ENCODE data around the gene PRM3.

DNA sequence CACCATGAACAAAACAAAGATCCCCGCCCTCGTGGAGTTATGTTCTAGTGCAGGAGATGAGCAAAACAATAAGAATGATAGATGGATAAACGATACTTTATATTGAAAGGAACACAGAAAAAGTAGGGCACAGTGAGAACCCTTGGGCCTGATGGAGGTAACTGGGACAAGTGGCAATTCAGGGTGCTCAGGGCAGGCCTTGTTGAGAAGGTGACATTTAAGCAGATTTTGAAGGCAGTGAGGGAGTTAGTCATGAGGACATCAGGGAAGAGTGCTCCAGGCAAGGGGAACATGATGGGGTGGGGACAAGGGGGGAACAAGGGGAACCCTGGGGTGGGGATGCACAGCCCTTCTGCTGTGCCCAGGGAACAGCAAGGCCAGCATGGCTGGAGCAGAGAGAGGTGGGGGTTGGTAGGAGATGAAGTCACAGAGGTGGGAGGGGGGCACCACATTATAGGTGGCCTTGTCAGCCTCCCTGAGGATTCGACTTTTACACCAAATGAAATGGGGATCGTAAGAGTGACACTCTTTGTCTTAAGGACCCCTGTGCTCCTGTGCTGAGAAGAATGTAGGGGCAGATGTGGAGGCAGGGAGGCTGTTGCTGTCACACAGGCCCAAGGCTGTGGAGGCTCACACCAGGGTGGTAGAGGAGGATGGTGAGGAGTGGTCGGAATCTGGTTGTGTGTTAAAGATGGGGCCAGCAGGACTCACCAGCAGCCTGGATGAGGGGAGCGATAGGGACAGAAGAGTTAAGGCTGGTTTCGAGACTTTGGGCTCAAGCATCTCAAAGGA, 16.9 kb upstream of the PRM3 start:
- TF ChIP-seq, protein P1, sequence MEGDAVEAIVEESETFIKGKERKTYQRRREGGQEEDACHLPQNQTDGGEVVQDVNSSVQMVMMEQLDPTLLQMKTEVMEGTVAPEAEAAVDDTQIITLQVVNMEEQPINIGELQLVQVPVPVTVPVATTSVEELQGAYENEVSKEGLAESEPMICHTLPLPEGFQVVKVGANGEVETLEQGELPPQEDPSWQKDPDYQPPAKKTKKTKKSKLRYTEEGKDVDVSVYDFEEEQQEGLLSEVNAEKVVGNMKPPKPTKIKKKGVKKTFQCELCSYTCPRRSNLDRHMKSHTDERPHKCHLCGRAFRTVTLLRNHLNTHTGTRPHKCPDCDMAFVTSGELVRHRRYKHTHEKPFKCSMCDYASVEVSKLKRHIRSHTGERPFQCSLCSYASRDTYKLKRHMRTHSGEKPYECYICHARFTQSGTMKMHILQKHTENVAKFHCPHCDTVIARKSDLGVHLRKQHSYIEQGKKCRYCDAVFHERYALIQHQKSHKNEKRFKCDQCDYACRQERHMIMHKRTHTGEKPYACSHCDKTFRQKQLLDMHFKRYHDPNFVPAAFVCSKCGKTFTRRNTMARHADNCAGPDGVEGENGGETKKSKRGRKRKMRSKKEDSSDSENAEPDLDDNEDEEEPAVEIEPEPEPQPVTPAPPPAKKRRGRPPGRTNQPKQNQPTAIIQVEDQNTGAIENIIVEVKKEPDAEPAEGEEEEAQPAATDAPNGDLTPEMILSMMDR (IDR thresholded peaks at IDR 0.05): no peak
- no peak for TF ChIP-seq POLR2A (IDR thresholded peaks at IDR 0.05)
